ENCODE data around the gene GTPBP4. TPM values are rescaled to one million over a fixed set of nuclear protein-coding genes. Genes with fewer than 3 reads are reported as not detected.

The GTPBP4 gene
- polyA plus RNA-seq, 2 of the 4 experiments (the other 2 are of a cell fraction) = 67.8 to 104 TPM

GRCh38 chr10:996031-996430, 7.8 kb downstream of the GTPBP4 start (continued):
- no peak for TF ChIP-seq SMC3 (IDR thresholded peaks at IDR 0.05)

DNA sequence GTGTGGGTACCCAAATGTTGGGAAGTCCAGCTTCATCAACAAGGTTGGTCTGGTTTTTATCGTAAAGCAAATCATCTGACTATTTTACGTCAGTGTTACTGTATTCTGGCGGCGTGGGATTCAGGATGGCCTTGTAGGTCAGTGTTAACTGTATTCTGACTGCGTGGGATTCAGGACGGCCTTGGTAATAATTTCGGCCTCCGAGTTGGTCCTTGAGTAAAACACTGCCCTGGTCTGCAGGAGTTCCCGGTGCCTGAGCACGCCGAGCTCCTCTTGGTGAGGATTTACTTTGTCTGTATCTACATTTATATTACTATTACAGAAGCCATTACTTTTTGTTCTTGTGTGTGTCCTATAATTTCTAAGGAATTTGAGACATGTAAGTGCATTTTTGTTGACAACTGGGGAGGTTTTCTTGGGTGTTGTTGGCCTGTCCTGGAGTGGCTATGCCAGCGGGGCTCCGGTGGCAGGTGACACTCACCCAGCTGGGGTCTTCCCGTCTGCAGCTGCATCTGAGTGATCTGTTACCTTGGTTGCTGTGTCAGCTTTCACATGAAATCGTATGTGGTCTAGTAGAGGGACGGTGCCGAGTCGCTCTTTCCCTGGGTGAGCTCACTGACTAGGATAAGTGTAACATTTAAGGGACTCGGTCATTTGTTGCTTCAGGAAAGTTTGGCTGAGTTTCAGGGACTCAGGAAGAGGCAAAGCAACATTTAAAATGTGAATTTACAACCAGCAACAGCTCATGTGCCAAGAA, 9.2 kb downstream of the GTPBP4 start:
- no peaks in the 10 kb centered on the region for H3K4me1 ChIP-seq
- ATAC-seq = no peak
- no peak for DNase-seq (ENCODE audit: low read depth in 1 of 2, low spot score in 1 of 2)
- FAIRE-seq = no peak
- WGBS (ENCODE audit: missing lambda C conversion rate) = 85% methylated on average over 19 of the region's 19 CpGs
- POLR2A ChIA-PET = no interaction called here
- H3K4me3 ChIP-seq = no peak overlapping the region
- H3K9me3 ChIP-seq = peaks cover 14% of the 10 kb centered on the region
- no peak overlapping the region for H3K27ac ChIP-seq
- TF ChIP-seq SREBF2 (IDR thresholded peaks at IDR 0.05) = no peak
- no peak for TF ChIP-seq SMC3 (IDR thresholded peaks at IDR 0.05)
- TF ChIP-seq HMGXB4 (CRISPR knock-in tag; IDR thresholded peaks at IDR 0.05; ENCODE audit: borderline replicate concordance) = no peak
- no peak for TF ChIP-seq POLR2A (IDR thresholded peaks at IDR 0.05; ENCODE audit: low read length)
- no peak for TF ChIP-seq EHMT2 (IDR thresholded peaks at IDR 0.05; ENCODE audit: low read depth)
- no peak for TF ChIP-seq RCOR1 (IDR thresholded peaks at IDR 0.05; ENCODE audit: low read depth, low read length)
- TF ChIP-seq FOSB (CRISPR knock-in tag; IDR thresholded peaks at IDR 0.05) = no peak
- no peak for TF ChIP-seq TP53 (CRISPR knock-in tag; IDR thresholded peaks at IDR 0.05)
- TF ChIP-seq, protein P1, sequence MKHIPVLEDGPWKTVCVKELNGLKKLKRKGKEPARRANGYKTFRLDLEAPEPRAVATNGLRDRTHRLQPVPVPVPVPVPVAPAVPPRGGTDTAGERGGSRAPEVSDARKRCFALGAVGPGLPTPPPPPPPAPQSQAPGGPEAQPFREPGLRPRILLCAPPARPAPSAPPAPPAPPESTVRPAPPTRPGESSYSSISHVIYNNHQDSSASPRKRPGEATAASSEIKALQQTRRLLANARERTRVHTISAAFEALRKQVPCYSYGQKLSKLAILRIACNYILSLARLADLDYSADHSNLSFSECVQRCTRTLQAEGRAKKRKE (CRISPR knock-in tag; IDR thresholded peaks at IDR 0.05; ENCODE audit: low read depth) = no peak
- no peak for TF ChIP-seq CHD4 (IDR thresholded peaks at IDR 0.05; ENCODE audit: borderline replicate concordance)
- no peak for TF ChIP-seq CBX8 (IDR thresholded peaks at IDR 0.05)
- no peak for TF ChIP-seq TFCP2L1 (CRISPR knock-in tag; IDR thresholded peaks at IDR 0.05)
- no peak for TF ChIP-seq RFX5 (IDR thresholded peaks at IDR 0.05)
- TF ChIP-seq PHF8 (IDR thresholded peaks at IDR 0.05; ENCODE audit: borderline replicate concordance, low read depth) = no peak
- no peak for TF ChIP-seq CBX2 (IDR thresholded peaks at IDR 0.05; ENCODE audit: borderline replicate concordance, low read depth)
- no peak for TF ChIP-seq REST (IDR thresholded peaks at IDR 0.05)
- TF ChIP-seq ZFP36 (IDR thresholded peaks at IDR 0.05; ENCODE audit: borderline replicate concordance, partially characterized antibody) = no peak
- no peak for TF ChIP-seq HDAC2 (IDR thresholded peaks at IDR 0.05)
- no peak for TF ChIP-seq USF2 (IDR thresholded peaks at IDR 0.05)
- H3K4me2 ChIP-seq = no peak overlapping the region
- CTCF ChIA-PET = interaction anchor here (0.9 to 2.4 kb wide), 3 partner anchors 9 to 34 kb away, joined by 3 to 6 read pairs (median 3); partner anchors contain the start of gene GTPBP4
